C4-2B (cell line): ENCODE data around the gene MSRB3.

ENCODE experiments used
- H3K27ac ChIP-seq: fragments of 450-650 bp; 2 replicates; pipeline ENCODE4 v1.5.1; 2017
- ZFX ChIP-seq: fragments of 450-650 bp; IDR thresholded peaks from 2 replicates; pipeline ENCODE4 v1.6.1; 2017
- TF ChIP-seq, protein P1 (sequence below): fragments of 450-650 bp; conservative IDR thresholded peaks from 2 replicates; pipeline ENCODE4 v1.5.1; 2017; ENCODE audit warnings: mild to moderate bottlenecking

The MSRB3 gene

GRCh38 chr12:65490250-65490649, 211.8 kb downstream of the MSRB3 start:
- TF ChIP-seq ZFX, result no peak
- TF ChIP-seq, protein P1, sequence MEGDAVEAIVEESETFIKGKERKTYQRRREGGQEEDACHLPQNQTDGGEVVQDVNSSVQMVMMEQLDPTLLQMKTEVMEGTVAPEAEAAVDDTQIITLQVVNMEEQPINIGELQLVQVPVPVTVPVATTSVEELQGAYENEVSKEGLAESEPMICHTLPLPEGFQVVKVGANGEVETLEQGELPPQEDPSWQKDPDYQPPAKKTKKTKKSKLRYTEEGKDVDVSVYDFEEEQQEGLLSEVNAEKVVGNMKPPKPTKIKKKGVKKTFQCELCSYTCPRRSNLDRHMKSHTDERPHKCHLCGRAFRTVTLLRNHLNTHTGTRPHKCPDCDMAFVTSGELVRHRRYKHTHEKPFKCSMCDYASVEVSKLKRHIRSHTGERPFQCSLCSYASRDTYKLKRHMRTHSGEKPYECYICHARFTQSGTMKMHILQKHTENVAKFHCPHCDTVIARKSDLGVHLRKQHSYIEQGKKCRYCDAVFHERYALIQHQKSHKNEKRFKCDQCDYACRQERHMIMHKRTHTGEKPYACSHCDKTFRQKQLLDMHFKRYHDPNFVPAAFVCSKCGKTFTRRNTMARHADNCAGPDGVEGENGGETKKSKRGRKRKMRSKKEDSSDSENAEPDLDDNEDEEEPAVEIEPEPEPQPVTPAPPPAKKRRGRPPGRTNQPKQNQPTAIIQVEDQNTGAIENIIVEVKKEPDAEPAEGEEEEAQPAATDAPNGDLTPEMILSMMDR, result no peak
- no peak overlapping the region for H3K27ac ChIP-seq

- no peak for TF ChIP-seq ZFX
- TF ChIP-seq, protein P1, result no peak
- no peak overlapping the region for H3K27ac ChIP-seq
Observed at GRCh38 chr12:65492998-65493912, 214.8 kb downstream of the MSRB3 start.

DNA sequence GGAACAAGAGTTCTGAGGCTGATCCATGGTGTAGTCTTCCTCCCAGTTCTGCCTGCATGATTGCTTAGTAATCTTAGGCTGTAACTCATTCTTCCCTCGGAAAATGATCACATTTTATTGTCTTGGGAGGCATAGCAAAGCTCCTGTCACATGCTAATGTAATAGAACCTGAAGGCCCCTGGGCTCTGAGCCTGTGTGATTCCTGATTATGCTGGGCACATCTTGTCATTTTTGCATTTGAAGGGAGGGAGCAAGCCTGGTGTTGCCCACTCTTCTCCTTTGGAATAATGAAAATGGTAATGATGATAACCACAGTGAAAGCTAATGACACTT, 215.4 kb downstream of the MSRB3 start:
- no peak overlapping the region for H3K27ac ChIP-seq
- TF ChIP-seq ZFX, result no peak
- TF ChIP-seq, protein P1, result no peak

- TF ChIP-seq, protein P1, result no peak
- TF ChIP-seq ZFX, result no peak
- no peak overlapping the region for H3K27ac ChIP-seq
Observed at GRCh38 chr12:65494537-65494936, 216.1 kb downstream of the MSRB3 start.

DNA sequence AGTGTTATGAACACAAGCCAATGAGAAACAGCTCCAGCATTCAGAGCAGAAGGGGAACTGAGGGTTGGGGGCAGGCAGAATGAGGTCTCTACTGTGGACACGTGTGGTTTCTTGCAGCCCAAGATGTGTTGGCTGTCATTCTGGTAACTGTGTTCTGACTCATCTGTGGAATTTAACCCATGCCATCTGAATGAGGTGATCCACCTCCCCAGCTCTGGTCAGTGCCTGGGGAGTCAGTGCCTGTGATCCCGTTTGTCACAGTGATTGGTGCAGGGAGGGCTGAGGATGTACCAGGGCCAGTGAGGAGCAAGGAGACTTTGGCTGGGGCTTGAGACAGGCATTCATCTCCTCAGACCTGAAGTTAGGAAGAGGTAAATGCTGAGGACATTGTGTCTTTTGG, 216.8 kb downstream of the MSRB3 start:
- TF ChIP-seq, protein P1, result no peak
- no peak for TF ChIP-seq ZFX
- H3K27ac ChIP-seq, result no peak overlapping the region

GRCh38 chr12:65496617-65497016, 218.1 kb downstream of the MSRB3 start:
- no peak overlapping the region for H3K27ac ChIP-seq
- TF ChIP-seq, protein P1, result no peak
- no peak for TF ChIP-seq ZFX

GRCh38 chr12:65497660-65498059, 219.2 kb downstream of the MSRB3 start:
- H3K27ac ChIP-seq, result no peak overlapping the region
- TF ChIP-seq, protein P1, result no peak
- no peak for TF ChIP-seq ZFX
